Stimulated activated CD8-positive, alpha-beta memory T cell treated with anti-CD3 and anti-CD28 coated beads, Interleukin-4, amount 100 ng/mL, for 48 hours (primary cell): ENCODE measurements around the gene RAB44.

Source experiments
- DNase-seq: peaks from one replicate; pipeline ENCODE4 v3.0.0-alpha.2; 2020

RAB44 gene

GRCh38 chr6:36780442-36781177 is 83.0 kb downstream of the RAB44 start:
- no peak for DNase-seq

DNA sequence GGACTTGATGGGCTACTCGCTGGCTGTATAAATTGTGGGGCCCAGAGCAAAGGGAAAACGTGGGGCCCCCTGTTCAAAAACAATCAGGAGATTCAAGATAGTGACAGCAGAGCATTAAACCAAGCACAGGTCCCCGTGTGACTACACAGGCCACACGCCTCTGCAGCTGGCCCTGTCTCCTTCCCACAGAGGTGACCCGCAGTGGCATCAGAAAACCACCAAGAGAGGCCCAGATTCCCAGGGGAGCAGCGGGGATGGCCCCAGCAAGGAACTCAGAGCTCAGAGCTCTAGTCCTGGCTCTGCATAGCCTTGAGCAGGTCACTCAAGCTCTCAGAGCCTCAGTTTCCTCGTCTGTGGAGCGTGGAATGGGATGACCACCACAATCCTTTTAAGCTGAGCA is 84.0 kb downstream of the RAB44 start:
- DNase-seq, result no peak
